GM10266 (cell line): Measurements from ENCODE around the gene POTEJ.
A peak's percentile ranks its signal among the peaks of the same experiment; 100 is the strongest.
"Not testable (repeated sequence)": the region's sequence is repeated elsewhere in the genome, so short reads cannot be mapped to it uniquely, and the experiment has no call there.

ENCODE experiments used
- DNase-seq: peaks from one replicate; pipeline ENCODE4 v3.0.0; 2012; ENCODE audit errors: extremely low spot score
- CTCF ChIP-seq: IDR thresholded peaks from 2 replicates; pipeline ENCODE4 v1.5.1; 2012; ENCODE audit warnings: mild to moderate bottlenecking, low read depth; ENCODE audit not compliant: control insufficient read depth, insufficient read depth; ENCODE audit errors: missing control alignments

POTEJ gene

GRCh38 chr2:130601648-130602302 lies 9.5 kb upstream of the POTEJ start:
- DNase-seq, result not testable (repeated sequence)

GRCh38 chr2:130608276-130609001 lies 2.8 kb upstream of the POTEJ start:
- not testable (repeated sequence) for DNase-seq

- not testable (repeated sequence) for DNase-seq
Measured at GRCh38 chr2:130609002-130609920, 2.0 kb upstream of the POTEJ start.

- not testable (repeated sequence) for DNase-seq
Measured at GRCh38 chr2:130610486-130610885, 754 bp upstream of the POTEJ start.

- DNase-seq, result not testable (repeated sequence)
Measured at GRCh38 chr2:130628784-130629475, 17.7 kb downstream of the POTEJ start.

- not testable (repeated sequence) for DNase-seq
Measured at GRCh38 chr2:130638973-130639372, 27.7 kb downstream of the POTEJ start.

- DNase-seq, result not testable (repeated sequence)
Measured at GRCh38 chr2:130641688-130642087, 30.4 kb downstream of the POTEJ start.

GRCh38 chr2:130649285-130649684 lies 38.0 kb downstream of the POTEJ start:
- DNase-seq, result not testable (repeated sequence)

- not testable (repeated sequence) for DNase-seq
Measured at GRCh38 chr2:130664506-130664905, 53.3 kb downstream of the POTEJ start.

GRCh38 chr2:130665596-130665995 lies 54.4 kb downstream of the POTEJ start:
- not testable (repeated sequence) for DNase-seq

GRCh38 chr2:130667516-130667915 lies 56.3 kb downstream of the POTEJ start:
- DNase-seq, result not testable (repeated sequence)

- DNase-seq, result not testable (repeated sequence)
Measured at GRCh38 chr2:130670026-130670745, 58.9 kb downstream of the POTEJ start.

GRCh38 chr2:130692041-130692770 lies 81.0 kb downstream of the POTEJ start:
- DNase-seq, result not testable (repeated sequence)

GRCh38 chr2:130693474-130693873 lies 82.2 kb downstream of the POTEJ start:
- DNase-seq, result peak; percentile 3
- TF ChIP-seq CTCF, result peak; percentile 47

GRCh38 chr2:130703250-130703649 lies 92.0 kb downstream of the POTEJ start:
- not testable (repeated sequence) for DNase-seq
